Ovary (tissue), 1 donor: ENCODE measurements around the gene SPPL3.

Experiments used
- EP300 ChIP-seq: sonication (generic); formaldehyde crosslinking; IDR thresholded peaks from one replicate; pipeline ENCODE4 v1.6.1; 2017; ENCODE audit warnings: antibody characterized with exemption
- POLR2A ChIP-seq: fragments of 450-650 bp; IDR thresholded peaks from one replicate; pipeline ENCODE4 v1.6.1; 2017; ENCODE audit warnings: antibody characterized with exemption, mild to moderate bottlenecking, moderate library complexity

DNA sequence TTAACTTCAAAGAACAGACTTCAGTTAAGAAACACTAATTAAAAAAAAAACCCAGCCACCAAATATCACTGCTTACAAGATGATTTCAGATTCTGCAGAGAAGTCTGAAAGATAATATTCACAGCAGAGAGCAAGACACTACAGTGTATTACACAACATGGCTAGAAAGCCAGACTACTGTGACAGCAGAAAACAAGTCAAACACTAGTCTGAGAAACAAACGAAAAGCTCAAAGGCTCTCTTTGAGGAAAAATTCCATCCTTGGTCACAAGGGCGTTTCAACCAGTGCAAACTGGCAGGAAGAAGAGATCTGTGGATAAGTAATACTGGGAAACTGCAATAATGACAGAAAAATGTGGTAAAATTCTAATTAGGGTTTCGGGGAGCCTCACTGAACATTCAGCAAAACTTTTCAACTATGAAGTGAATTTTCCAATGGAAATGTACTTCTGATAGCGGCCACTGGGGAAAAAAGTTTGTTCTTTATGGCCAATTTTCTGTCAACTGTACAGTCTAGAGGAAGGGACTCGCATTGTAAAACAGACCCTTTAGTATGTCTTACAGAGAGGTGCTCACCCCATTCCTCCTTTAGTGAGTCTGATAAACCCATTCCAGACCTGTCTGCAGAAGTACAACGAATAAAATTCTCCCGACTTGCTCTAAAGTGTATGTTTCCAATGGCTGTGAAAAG is 128.2 kb downstream of the SPPL3 start:
- TF ChIP-seq POLR2A (no peak), EP300 (no peak)
